GM18517 (cell line): Measurements from ENCODE around the gene FUT6.
"Not testable (repeated sequence)": the region's sequence is repeated elsewhere in the genome, so short reads cannot be mapped to it uniquely, and the experiment has no call there.

Source experiments
- ATAC-seq: cut with Tn5 transposase; IDR thresholded peaks from one replicate; pipeline ENCODE4 v1.9.1; 2021; ENCODE audit warnings: mild to moderate bottlenecking, moderate library complexity; ENCODE audit not compliant: unreplicated experiment

FUT6 gene

GRCh38 chr19:5839065-5840017 lies at the start of gene FUT6:
TSS of gene FUT6 (minus strand) at chr19:5839702. CDS start at chr19:5832567, 7,135 bp downstream.
- ATAC-seq: no peak

- not testable (repeated sequence) for ATAC-seq
These were observed 44.7 kb upstream of the FUT6 start for GRCh38 chr19:5884065-5884811.

- ATAC-seq: not testable (repeated sequence)
These were observed 43.8 kb upstream of the FUT6 start for GRCh38 chr19:5883157-5883873.

GRCh38 chr19:5882421-5882968 lies 43.0 kb upstream of the FUT6 start:
- no peak for ATAC-seq

GRCh38 chr19:5881543-5882299 lies 42.2 kb upstream of the FUT6 start:
- no peak for ATAC-seq

GRCh38 chr19:5880604-5881078 lies 41.1 kb upstream of the FUT6 start:
- no peak for ATAC-seq

- ATAC-seq: no peak
These were observed 40.7 kb upstream of the FUT6 start for GRCh38 chr19:5880196-5880595.

- no peak for ATAC-seq
These were observed 38.4 kb upstream of the FUT6 start for GRCh38 chr19:5877882-5878281.

DNA sequence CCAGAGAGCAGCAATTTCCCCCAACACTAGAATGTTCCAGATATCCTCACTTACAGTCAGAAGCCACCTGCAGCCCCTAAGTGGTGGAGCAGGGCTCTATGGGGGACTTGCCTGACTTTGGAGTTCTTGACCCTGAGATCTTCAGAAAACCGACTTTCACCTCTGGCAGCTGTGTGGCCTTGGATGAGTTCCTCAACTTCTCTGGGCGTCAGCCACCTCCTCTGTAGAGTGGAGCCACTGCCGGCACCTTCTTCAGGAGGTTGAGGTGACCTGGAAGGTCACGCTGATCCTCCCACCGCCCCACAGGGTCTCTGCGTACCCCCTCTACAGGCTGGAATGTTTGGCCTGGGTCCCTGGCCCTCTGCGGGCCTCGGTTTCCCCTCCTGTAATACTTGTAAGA lies 37.9 kb upstream of the FUT6 start:
- ATAC-seq: no peak

DNA sequence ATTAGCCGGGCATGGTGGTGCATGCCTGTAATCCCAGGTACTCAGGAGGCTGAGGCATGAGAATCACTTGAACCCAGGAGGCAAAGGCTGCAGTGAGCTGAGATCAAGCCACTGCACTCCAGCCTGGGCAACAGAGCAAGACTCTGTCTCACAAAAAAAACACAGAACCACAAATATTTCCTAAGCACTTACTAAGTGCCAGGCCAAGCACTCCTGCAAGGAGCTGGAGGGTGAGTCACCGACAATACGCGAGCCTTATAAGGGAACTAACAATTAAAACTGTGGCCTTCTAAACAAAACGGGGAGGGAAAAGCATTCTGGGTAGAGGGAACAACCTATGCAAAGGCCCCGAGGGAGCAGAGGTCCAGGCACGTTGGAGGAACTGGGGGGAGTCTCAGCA lies 35.0 kb upstream of the FUT6 start:
- ATAC-seq: not testable (repeated sequence)

DNA sequence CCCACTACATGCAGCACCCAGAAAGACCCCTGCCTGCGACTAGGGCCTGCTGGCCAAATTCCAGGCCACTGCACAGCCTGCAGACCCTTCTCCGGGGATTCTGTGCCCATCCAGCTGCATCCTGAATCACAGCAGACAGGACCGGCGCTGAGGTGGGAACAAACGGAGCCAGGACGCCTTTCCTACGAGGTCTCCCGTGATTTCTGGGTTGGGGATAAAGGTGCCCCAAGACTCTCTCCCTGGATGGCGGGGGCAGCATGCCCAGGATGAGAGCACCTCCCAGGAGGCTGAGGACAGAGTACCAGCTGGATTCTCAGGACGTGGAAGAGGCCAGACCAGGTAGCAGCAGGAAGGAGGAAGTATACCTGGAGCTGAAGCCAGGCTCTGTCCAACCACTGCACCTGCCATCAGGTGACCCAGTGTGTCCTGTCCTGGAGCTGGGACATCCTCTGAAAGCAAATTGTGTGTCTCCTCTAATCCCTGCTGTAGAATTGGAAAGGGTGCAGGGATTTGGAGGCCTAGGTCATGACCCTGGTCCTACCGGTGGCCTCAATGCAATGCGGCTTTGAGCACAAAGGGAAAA lies 34.2 kb upstream of the FUT6 start:
- ATAC-seq: no peak

DNA sequence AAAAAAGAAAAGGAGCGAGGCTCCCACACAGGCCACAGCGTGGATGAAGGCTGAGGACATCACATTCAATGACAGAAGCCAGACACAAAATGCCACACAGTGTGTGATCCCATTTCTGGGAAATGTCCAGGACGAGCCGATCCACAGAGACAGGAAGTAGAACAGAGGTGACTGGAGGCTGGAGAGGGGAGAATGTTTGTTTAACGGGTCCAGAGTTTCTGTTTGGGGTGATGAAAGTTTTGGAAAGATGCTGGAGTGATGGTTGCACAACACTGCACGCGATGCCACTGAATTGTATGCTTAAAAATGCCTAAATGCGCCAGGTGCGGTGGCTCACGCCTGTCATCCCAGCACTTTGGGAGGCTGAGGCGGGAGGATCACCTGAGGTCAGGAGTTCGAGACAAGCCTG lies 31.5 kb upstream of the FUT6 start:
- ATAC-seq: no peak

GRCh38 chr19:5867201-5868136 lies 28.0 kb upstream of the FUT6 start:
- ATAC-seq: no peak

- no peak for ATAC-seq
These were observed 26.3 kb upstream of the FUT6 start for GRCh38 chr19:5865772-5866171.

DNA sequence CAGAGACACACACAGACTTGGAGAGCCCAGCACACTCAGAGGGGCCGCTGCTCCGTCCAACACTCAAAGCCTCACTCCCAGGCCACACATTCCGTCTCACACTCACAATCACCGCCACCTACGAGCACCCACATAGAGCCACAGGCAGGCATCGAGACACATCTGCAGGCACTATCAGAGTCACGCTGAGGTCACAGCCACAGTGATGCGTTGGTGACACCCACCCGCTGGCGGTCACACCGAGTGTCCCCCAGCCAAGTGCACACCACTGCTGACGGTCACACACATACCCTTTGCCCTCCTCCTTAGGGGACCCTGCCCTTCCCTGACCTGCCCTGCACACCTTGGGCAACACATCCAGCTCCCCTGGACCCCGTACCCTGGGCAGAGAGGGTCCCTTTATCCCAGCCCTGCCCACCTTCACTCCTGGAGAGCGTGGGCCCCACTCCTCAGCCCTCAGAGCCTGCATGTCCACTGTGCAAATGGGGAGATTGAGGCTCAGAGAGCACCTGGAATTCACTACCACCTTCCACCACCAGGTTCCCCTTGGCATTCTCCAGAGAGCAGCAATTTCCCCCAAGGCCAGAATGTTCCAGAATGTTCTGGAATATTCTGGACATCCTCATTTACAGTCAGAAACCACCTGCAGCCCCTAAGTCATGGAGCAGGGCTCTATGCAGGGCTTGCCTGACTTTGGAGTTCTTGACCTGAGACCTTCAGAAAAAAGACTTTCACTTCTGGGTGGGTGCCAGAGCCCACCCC lies 25.4 kb upstream of the FUT6 start:
- no peak for ATAC-seq

DNA sequence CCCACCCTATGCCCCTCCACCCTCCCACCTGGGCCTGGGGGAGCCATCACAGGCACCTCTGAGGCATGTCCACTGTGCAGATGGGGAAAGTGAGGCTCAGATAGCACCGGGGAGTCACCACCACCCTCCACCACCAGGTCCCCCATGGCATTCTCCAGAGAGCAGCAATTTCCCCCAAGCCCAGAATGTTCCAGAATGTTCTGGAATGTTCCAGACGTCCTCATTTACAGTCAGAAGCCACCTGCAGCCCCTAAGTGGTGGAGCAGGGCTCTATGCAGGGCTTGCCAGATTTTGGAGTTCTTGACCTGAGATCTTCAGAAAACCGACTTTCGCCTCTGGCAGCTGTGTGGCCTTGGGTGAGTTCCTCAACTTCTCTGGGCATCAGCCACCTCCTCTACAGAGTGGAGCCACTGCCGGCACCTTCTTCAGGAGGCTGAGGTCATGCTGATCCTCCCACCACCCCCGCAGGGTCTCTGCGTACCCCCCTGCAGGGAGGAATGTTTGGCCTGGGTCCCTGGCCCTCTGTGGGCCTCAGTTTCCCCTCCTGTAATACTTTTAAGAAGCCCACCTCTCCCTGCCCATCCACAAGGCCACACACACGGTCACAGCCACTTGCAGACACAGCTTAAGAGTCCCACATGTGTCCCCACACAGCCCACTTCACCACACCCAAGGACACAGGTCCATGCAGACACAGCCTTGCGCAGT lies 24.7 kb upstream of the FUT6 start:
- ATAC-seq: no peak

- no peak for ATAC-seq
These were observed 23.6 kb upstream of the FUT6 start for GRCh38 chr19:5863030-5863665.
